Coronary artery (tissue), 2 donors: ENCODE data around the gene SH3D19.

ENCODE experiments used
- DNase-seq: peaks from one replicate; pipeline ENCODE4 v3.0.0-alpha.2; 2017; ENCODE audit warnings: low spot score
- H3K27ac ChIP-seq, 2 donors: fragments of 200-600 bp; sonication (generic); one replicate each; pipeline ENCODE4 v1.5.1; 2016 to 2019
- H3K4me3 ChIP-seq: fragments of 200-600 bp; sonication (generic); 2 replicates; pipeline ENCODE4 v1.5.1; 2016; ENCODE audit warnings: mild to moderate bottlenecking, moderate library complexity
- CTCF ChIP-seq: fragments of 200-600 bp; sonication (generic); IDR thresholded peaks from one replicate; pipeline ENCODE4 v1.5.1; 2019; ENCODE audit warnings: antibody characterized with exemption

SH3D19 gene

GRCh38 chr4:151099976-151100417 is 225.4 kb downstream of the SH3D19 start:
- peak overlapping the region; percentile 97 for H3K4me3 ChIP-seq
- no peak for DNase-seq
- peak overlapping the region; percentile 91 to 95 for H3K27ac ChIP-seq
- TF ChIP-seq CTCF, result no peak

- no peak for TF ChIP-seq CTCF
- H3K4me3 ChIP-seq, result peak within 1 kb of the TSS; percentile 97
- peak within 1 kb of the TSS; percentile 91 to 95 for H3K27ac ChIP-seq
- peak; percentile 98 for DNase-seq
These were observed 226.0 kb downstream of the SH3D19 start, which contains the start of gene RPS3A for GRCh38 chr4:151099229-151099975. RPS3A (plus strand) TSS chr4:151099628; CDS start chr4:151099653, 25 bp downstream.

GRCh38 chr4:151098979-151099228 is 226.5 kb downstream of the SH3D19 start:
- TF ChIP-seq CTCF, result no peak
- peak overlapping the region; percentile 97 for H3K4me3 ChIP-seq
- no peak for DNase-seq
- H3K27ac ChIP-seq, result peak overlapping the region in 1 of 2 donors; percentile 3

GRCh38 chr4:151097759-151098158 is 227.6 kb downstream of the SH3D19 start:
- no peak for TF ChIP-seq CTCF
- Histone ChIP-seq H3K4me3 (no peak overlapping the region), H3K27ac (no peak overlapping the region)
- no peak for DNase-seq

- no peak for TF ChIP-seq CTCF
- no peak for DNase-seq
- no peak overlapping the region for H3K4me3 ChIP-seq
These were observed 230.3 kb downstream of the SH3D19 start for GRCh38 chr4:151095142-151095541.

GRCh38 chr4:151094290-151094751 is 231.1 kb downstream of the SH3D19 start:
- no peak overlapping the region for H3K4me3 ChIP-seq
- no peak for TF ChIP-seq CTCF
- no peak for DNase-seq
- no peak overlapping the region for H3K27ac ChIP-seq

More at GRCh38 chr4:151095142-151095541, 230.3 kb downstream of the SH3D19 start:
- no peak overlapping the region for H3K27ac ChIP-seq

GRCh38 chr4:151093203-151093602 is 232.2 kb downstream of the SH3D19 start:
- TF ChIP-seq CTCF, result no peak
- DNase-seq, result no peak
- H3K27ac ChIP-seq, result no peak overlapping the region

More at GRCh38 chr4:151093203-151093602, 232.2 kb downstream of the SH3D19 start:
- H3K4me3 ChIP-seq, result no peak overlapping the region
